Measurements from ENCODE around the gene RABL6.
"Not testable (repeated sequence)": the region's sequence is repeated elsewhere in the genome, so short reads cannot be mapped to it uniquely, and the experiment has no call there.

RABL6 gene

DNA sequence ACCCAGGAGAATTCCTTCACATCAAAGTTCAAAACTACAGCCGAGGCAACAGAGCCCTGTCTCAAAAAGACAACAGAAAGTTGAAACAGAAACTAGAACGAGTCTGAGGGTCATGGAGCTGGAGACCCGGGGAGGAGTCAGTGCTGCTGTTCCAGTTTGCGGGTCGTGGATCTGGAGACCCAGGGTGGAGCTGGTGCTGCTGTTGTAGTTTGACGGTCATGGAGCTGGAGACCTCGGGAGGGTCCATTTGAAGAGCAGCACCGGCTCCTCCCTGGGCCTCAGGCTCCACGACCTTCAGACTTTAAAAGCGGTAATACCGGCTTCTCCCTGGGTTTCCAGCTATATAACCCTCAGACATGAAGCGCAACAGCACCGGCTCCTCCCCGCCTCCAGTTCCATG, 30.4 kb upstream of the RABL6 start:
- DNase-seq = no peak

GRCh38 chr9:136779808-136780207, 27.9 kb upstream of the RABL6 start:
- no peak for DNase-seq

DNA sequence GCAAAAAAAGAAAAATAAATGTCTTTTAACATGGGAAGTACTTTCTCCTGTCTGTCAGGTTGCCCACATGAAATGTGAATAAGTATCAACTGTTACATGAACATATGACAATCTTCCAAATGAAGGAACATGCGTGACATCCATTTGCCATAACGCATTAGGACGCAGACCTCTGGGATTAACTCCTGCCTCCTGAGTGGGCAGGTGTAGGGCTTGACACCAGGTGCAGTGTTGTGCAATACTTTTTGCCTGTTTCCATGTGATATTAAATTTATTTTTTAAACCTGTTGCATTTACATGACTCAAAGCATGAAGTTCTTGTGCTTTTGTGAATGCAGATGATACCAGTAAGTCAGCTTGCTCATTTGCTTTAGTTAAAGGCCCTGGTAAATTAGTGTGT, 25.3 kb upstream of the RABL6 start:
- DNase-seq = no peak

GRCh38 chr9:136784249-136784996, 23.3 kb upstream of the RABL6 start:
- DNase-seq = no peak

- no peak for DNase-seq
Observed at GRCh38 chr9:136784997-136785361, 22.8 kb upstream of the RABL6 start.

DNA sequence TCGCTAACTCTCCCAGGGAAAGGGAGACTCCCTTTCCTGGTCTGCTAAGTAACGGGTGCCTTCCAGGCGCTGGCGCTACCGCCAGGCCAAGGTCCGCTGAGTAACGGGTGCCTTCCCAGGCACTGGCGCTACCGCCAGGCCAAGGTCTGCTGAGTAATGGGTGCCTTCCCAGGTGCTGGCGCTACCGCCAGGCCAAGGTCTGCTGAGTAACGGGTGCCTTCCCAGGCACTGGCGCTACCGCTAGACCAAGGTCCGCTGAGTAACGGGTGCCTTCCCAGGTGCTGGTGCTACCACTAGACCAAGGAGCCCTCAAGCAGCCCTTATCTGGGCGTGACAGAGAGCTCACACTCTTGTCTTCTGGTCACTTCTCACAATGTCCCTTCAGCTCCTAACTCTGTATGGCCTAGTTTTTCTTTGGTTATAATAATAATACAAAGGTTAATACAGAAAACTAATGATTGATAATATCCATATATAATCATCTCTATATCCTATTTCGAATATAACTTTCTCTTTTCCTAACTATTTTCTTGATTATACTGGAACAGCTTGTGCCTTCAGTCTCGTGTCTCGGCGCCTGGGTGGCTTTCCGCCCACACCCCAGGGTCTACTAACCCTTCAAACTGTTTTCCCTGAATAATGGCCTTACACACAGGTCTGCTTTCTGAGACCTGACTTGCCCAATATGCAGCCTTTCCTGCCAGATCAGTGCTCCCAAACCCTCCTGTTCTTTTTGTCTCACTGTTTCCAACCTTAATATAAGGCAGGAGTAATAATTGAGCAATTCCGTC, 22.0 kb upstream of the RABL6 start:
- not testable (repeated sequence) for DNase-seq

DNA sequence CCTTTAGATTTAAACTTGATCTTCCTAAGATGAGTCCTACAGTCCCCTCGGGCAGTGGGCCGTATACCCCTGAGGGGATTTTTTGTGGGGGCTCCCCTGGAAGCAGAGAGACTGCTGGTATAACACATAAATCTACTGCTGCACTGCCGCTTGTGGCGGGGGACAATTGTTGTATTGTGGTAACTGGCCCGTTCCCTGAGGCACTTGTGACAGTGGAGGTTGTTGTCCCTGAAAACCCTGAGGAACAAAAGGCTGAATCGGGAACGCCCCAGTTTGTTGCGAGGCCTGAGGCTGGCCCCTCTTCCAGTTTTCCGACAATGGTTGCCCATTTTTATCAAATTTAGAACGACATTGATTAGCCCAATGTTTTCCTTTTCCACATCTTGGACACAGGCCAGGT, 21.3 kb upstream of the RABL6 start:
- DNase-seq = no peak

- DNase-seq = not testable (repeated sequence)
Observed at GRCh38 chr9:136786983-136787382, 20.8 kb upstream of the RABL6 start.

DNA sequence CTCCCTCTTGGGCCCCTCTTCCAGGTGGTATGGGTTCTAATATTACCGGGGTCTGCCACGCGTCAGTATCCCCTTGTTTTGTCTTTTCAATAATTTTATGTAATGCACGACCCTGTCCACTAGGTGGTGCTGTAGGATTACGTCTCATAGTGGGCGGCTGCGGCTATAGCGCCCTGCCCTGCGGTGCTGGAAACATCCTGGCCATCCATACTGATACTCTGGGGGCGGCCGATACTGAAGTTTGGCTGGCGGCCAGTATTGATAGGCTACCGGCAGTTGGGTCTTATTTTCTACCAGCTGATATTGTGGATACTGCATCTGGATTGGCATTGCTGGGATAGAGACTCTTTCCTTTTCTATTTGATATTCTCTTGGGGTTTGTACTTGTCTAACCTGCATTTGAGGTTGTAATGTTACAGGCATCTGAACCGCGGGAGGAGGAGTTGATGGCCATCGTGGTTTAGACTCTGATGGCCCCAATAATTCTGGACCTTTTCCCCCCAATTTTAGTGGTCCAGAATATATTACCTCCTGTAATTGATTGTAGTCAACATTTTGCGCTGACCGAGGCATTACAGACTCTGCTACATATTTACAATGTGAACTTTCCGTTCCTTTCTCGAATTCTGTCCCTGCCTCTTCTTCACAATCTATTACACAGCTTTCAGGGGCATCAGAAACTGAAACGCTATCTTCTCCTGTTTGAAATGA, 19.9 kb upstream of the RABL6 start:
- DNase-seq = peak; percentile 72

- not testable (repeated sequence) for DNase-seq
Observed at GRCh38 chr9:136788644-136789522, 18.9 kb upstream of the RABL6 start.

DNA sequence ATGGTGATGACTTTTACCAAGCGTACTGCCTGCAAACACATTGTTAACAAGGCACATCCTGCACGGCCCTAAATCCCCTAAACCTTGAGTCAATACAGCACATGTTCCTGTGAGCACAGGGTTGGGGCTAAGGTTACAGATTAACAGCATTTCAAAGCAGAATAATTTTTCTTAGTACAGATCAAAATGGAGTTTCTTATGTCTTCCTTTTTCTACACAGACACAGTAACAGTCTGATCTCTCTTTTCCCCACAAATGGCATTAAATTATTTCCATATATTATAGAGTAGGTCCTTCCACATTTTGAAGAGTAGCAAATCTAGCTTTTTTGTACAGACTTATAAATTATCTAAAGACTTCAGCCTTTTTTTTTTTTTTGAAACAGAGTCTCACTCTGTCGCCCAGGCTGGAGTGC, 18.2 kb upstream of the RABL6 start:
- no peak for DNase-seq

GRCh38 chr9:136790640-136791515, 16.9 kb upstream of the RABL6 start, which contains the start of gene TMEM141:
TSS of gene TMEM141 (plus strand) at chr9:136791344. CDS start at chr9:136791371, 27 bp downstream.
- peak; percentile 100 for DNase-seq

DNA sequence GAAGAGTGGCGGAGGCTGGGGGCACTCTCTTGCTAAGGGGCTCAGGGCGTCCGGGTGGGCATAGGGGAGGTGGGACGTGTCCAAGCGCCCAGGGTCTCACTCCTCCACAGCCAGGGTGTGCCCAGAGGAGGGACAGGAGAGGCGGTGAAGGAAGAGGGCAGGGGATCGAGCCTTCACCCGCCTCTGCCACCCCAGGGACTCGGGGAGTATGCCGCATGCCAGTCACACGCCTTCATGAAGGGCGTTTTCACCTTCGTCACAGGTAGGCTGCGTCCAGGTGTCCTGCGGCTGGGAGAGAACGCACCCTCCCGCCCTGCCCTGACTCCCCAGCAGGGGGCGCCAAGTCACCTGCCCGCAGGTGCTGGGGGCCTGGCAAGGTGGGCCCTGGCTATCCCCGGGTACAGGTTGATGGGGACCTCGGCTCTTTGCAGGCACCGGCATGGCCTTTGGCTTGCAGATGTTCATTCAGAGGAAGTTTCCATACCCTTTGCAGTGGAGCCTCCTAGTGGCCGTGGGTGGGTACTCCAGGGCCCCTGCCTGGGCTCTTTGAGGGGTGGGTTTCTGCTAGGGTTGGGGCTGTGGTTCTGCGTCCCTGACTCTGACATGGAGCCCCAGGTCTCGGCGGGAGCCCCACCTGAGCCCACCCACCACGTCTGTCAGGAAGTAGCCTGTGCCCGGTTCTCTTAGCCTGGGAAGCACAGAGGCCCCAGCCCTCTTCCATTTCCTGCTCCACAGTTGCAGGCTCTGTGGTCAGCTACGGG, 16.1 kb upstream of the RABL6 start:
- DNase-seq = peak; percentile 71

- DNase-seq = no peak
Observed at GRCh38 chr9:136792321-136793085, 15.2 kb upstream of the RABL6 start.

DNA sequence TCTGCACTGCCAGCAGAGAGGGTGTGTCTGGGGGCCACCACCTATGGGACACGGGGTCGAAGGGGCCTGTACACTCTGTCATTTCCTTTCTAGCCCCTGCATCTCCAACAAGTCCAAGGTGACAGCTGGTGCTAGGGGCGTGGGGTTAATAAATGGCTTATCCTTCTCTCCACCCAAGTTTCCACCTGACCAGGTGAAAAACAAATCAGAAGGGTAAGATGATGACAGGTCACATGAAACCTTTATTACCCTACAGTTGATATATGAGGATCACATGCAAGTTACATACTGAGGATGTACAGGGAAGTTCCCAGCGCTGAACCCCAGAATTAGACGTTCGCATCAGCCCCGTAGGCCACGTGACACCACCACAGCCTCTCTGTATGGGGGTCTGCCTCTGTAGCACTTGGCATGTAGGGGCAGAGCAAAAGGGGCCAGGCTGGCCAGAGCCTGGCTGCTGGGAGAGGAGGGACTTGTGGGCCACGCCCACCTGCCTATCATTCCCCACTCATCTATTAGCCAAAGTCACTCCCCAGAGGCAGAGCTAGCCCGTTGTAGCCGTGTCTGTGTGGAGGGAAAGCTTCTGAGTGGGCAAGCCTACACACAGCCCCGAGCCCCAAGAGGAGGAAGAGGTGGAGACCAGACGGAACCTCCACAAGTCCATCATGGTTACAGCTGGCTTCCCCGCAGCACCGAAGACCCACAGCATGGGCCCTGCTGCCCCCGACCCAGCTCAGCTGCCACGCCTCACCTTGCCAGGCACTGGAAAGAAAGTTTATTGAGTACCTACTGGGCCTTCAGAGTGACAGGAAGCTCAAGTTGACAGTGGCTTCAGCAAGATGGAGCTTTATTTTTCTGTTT, 14.4 kb upstream of the RABL6 start:
- no peak for DNase-seq

- DNase-seq = no peak
Observed at GRCh38 chr9:136794281-136794999, 13.3 kb upstream of the RABL6 start.

GRCh38 chr9:136795000-136795348, 12.8 kb upstream of the RABL6 start:
- no peak for DNase-seq

DNA sequence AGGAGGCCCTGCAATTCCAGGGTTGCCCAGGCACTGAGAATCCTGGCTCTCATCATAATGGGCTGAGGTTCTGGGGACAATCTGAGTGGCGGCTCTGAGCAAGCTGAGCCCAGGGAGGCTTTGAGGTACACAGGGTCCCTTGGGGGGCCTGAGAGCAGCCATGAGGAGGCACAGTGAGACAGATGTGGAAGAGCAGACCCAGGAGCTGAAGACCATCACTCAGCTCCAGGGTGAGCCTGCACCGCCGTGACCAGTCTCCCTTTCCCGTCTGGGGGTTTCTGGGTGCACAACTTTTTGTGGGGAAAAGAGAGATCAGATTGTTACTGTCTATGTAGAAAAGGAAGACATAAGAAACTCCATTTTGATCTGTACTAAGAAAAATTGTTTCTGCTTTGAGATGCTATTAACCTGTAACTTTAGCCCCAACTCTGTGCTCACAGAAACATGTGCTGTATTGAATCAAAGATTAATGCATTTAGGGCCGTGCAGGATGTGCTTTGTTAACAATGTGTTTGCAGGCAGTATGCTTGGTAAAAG, 11.4 kb upstream of the RABL6 start, which contains the start of gene CCDC183:
TSS of gene CCDC183 (plus strand) at position 101 of the 537 bp plus-strand sequence. CDS start at position 161, 60 bp downstream.
- no peak for DNase-seq
